ENCODE measurements around the gene ZNF30. TPM values are rescaled to one million over a fixed set of nuclear protein-coding genes. Genes with fewer than 3 reads are reported as not detected.
"Not testable (repeated sequence)": the region's sequence is repeated elsewhere in the genome, so short reads cannot be mapped to it uniquely, and the experiment has no call there.

ZNF30 gene
- total RNA-seq, 1 experiment from 2014 or later: 5.2 TPM

DNA sequence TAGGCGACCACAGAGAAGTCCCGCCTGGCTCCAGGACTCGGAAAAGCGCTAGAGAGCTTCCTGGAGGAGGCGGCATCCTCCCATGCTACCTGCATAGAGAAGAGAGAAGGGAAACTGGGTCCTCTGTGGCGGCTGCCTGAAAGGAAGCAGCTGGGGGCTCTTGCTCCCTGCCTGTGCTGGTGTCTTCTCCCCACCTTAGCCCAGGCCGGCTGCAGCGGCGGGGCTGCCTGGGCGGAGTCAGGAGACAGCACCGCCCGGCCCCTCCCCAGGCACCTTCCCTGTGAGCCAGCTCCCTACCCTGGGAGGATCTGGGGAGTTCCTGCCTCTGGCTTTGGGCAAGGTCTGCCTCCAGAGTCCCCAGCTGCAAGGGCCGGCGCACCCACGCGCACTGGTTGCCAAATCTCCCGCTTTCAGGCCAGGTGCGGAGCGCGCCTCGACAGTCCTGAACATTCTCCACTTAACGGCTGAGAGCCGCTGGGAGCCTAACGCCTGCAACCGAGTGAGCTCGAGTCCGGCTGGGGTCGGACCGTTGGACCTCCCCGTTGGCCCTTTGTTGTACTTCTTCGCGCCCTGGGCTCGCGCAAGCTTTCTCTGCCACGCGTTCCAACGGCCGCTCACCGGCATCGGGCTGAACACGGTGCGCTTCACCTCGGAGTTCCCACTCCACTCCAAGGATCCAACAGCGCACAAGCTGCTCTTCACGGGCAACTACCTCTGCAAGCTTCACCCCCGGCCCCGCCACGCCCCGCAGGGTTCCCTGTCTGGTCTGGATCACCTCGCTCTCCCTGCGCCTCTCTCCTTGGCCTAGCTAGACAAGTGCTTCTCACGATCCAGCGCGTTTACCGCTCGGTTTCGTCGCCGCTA is 21.8 kb upstream of the ZNF30 start:
- Histone ChIP-seq H3K27ac (ENCODE audit: low read depth, low read length, poor library complexity, severe bottlenecking) (no peak overlapping the region), H3K36me3 (ENCODE audit: insufficient read depth, low read length, poor library complexity, severe bottlenecking) (no peaks in the 10 kb centered on the region), H3K9me3 (ENCODE audit: low read depth, low read length, poor library complexity, severe bottlenecking) (no peaks in the 10 kb centered on the region), H3K4me3 (ENCODE audit: low read depth, low read length, poor library complexity, severe bottlenecking) (no peak overlapping the region), H3K4me1 (ENCODE audit: insufficient read depth, low read length, poor library complexity, severe bottlenecking) (no peaks in the 10 kb centered on the region), H3K27me3 (replicated peaks; ENCODE audit: insufficient read depth, low read depth, low read length, poor library complexity) (peaks cover 57% of the 10 kb centered on the region)
- ChIA-PET CTCF (no interaction called here), POLR2A (ENCODE audit: low non-redundant PET) (no interaction called here)
- intact Hi-C loops (cut with micrococcal nuclease; ENCODE audit: unreplicated experiment): no loop called here
- no peak for DNase-seq (ENCODE audit: low spot score)
- no TSS peak for BruUV-seq (replicated peaks)
- TF ChIP-seq EZH2 (IDR thresholded peaks at IDR 0.05; ENCODE audit: borderline replicate concordance, low read depth, low read length, poor library complexity, severe bottlenecking): peak; percentile 54
- TF ChIP-seq, protein P1, sequence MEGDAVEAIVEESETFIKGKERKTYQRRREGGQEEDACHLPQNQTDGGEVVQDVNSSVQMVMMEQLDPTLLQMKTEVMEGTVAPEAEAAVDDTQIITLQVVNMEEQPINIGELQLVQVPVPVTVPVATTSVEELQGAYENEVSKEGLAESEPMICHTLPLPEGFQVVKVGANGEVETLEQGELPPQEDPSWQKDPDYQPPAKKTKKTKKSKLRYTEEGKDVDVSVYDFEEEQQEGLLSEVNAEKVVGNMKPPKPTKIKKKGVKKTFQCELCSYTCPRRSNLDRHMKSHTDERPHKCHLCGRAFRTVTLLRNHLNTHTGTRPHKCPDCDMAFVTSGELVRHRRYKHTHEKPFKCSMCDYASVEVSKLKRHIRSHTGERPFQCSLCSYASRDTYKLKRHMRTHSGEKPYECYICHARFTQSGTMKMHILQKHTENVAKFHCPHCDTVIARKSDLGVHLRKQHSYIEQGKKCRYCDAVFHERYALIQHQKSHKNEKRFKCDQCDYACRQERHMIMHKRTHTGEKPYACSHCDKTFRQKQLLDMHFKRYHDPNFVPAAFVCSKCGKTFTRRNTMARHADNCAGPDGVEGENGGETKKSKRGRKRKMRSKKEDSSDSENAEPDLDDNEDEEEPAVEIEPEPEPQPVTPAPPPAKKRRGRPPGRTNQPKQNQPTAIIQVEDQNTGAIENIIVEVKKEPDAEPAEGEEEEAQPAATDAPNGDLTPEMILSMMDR (conservative IDR thresholded peaks at IDR 0.05; ENCODE audit: low read depth, low read length): no peak

DNA sequence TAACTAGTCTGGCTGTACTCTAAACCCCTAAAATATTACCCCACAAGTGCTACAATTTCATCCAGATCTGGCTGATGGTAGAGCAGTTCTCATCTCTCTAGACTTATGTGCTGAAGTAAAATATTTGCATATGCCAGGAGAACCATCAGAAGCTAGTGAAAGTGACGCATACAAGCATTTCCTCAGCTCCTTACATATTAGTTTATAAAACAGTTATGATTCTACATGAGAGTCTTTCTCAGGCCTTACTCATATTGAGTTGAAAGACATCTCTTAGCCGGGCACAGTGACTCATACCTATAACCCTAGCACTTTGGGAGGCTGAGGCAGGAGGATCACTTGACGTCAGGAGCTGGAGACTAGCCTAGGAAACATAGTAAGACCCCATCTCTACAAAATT is 15.9 kb upstream of the ZNF30 start:
- BruUV-seq (replicated peaks): no TSS peak
- H3K27ac ChIP-seq (ENCODE audit: low read depth, low read length, poor library complexity, severe bottlenecking): no peak overlapping the region

DNA sequence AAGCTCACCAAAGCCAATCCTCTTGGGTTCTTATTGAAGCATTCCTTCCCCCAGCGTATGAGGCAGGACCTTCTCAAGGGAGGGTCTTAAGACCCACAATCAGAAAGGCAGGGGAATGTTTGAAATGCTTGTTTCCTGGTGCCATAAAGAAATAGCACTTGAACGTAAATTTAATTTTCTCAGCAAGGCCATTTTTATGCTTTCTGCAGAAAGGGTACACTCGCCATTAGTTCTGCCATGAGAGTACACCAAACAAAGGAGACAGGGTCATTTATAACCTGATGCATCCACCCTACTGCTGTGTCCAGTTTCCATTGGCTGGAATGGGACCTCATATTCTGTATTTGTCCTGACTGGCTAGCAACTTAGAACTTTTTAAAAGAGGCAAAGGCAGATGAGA is 9.6 kb upstream of the ZNF30 start:
- BruUV-seq (replicated peaks); H3K4me3 ChIP-seq (ENCODE audit: low read depth, low read length, poor library complexity, severe bottlenecking); H3K27me3 ChIP-seq (replicated peaks; ENCODE audit: insufficient read depth, low read depth, low read length, poor library complexity); H3K27ac ChIP-seq (ENCODE audit: low read depth, low read length, poor library complexity, severe bottlenecking); intact Hi-C loops (cut with micrococcal nuclease; ENCODE audit: unreplicated experiment); CTCF ChIA-PET; H3K9me3 ChIP-seq (ENCODE audit: low read depth, low read length, poor library complexity, severe bottlenecking); DNase-seq (ENCODE audit: low spot score); POLR2A ChIA-PET (ENCODE audit: low non-redundant PET); H3K36me3 ChIP-seq (ENCODE audit: insufficient read depth, low read length, poor library complexity, severe bottlenecking); H3K4me1 ChIP-seq (ENCODE audit: insufficient read depth, low read length, poor library complexity, severe bottlenecking): not testable (repeated sequence)

More for the DNA sequence above, 15.9 kb upstream of the ZNF30 start:
- peaks cover 9% of the 10 kb centered on the region for H3K27me3 ChIP-seq (replicated peaks; ENCODE audit: insufficient read depth, low read depth, low read length, poor library complexity)
- H3K9me3 ChIP-seq (ENCODE audit: low read depth, low read length, poor library complexity, severe bottlenecking): no peaks in the 10 kb centered on the region
- POLR2A ChIA-PET (ENCODE audit: low non-redundant PET): no interaction called here
- H3K4me3 ChIP-seq (ENCODE audit: low read depth, low read length, poor library complexity, severe bottlenecking): no peak overlapping the region
- CTCF ChIA-PET: no interaction called here
- H3K36me3 ChIP-seq (ENCODE audit: insufficient read depth, low read length, poor library complexity, severe bottlenecking): no peaks in the 10 kb centered on the region
- intact Hi-C loops (cut with micrococcal nuclease; ENCODE audit: unreplicated experiment): no loop called here
- H3K4me1 ChIP-seq (ENCODE audit: insufficient read depth, low read length, poor library complexity, severe bottlenecking): no peaks in the 10 kb centered on the region
- TF ChIP-seq EZH2 (IDR thresholded peaks at IDR 0.05; ENCODE audit: borderline replicate concordance, low read depth, low read length, poor library complexity, severe bottlenecking): no peak
- TF ChIP-seq, protein P1 (conservative IDR thresholded peaks at IDR 0.05; ENCODE audit: low read depth, low read length): no peak
- no peak for DNase-seq (ENCODE audit: low spot score)

DNA sequence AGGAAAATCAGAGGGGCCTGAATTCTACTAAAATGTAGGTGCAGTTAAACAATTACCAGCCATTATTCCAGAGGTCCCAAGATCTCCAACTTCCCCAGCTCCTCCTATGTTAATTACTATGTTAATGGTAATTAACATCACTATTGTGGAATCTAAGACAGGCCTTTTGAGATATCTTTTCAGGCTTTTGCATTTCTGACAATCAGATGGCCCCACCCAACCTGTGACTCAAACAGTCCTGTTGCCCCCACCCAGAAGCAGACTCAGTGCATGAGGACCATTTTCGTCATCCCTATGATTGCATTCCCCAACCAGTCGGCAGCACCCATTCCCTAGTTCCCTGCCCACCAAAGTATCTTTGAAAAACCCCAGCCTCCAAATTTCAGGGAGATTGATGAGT is 8.5 kb upstream of the ZNF30 start:
- H3K27me3 ChIP-seq (replicated peaks; ENCODE audit: insufficient read depth, low read depth, low read length, poor library complexity): no peaks in the 10 kb centered on the region
- POLR2A ChIA-PET (ENCODE audit: low non-redundant PET): no interaction called here
- BruUV-seq (replicated peaks): no TSS peak
- no peak for DNase-seq (ENCODE audit: low spot score)
- intact Hi-C loops (cut with micrococcal nuclease; ENCODE audit: unreplicated experiment): no loop called here
- H3K4me3 ChIP-seq (ENCODE audit: low read depth, low read length, poor library complexity, severe bottlenecking): no peak overlapping the region
- no peak overlapping the region for H3K27ac ChIP-seq (ENCODE audit: low read depth, low read length, poor library complexity, severe bottlenecking)
- H3K36me3 ChIP-seq (ENCODE audit: insufficient read depth, low read length, poor library complexity, severe bottlenecking): no peaks in the 10 kb centered on the region
- H3K9me3 ChIP-seq (ENCODE audit: low read depth, low read length, poor library complexity, severe bottlenecking): peaks cover 5% of the 10 kb centered on the region
- no peaks in the 10 kb centered on the region for H3K4me1 ChIP-seq (ENCODE audit: insufficient read depth, low read length, poor library complexity, severe bottlenecking)
- CTCF ChIA-PET: no interaction called here
- TF ChIP-seq EZH2 (IDR thresholded peaks at IDR 0.05; ENCODE audit: borderline replicate concordance, low read depth, low read length, poor library complexity, severe bottlenecking): no peak
- TF ChIP-seq, protein P1 (conservative IDR thresholded peaks at IDR 0.05; ENCODE audit: low read depth, low read length): no peak

DNA sequence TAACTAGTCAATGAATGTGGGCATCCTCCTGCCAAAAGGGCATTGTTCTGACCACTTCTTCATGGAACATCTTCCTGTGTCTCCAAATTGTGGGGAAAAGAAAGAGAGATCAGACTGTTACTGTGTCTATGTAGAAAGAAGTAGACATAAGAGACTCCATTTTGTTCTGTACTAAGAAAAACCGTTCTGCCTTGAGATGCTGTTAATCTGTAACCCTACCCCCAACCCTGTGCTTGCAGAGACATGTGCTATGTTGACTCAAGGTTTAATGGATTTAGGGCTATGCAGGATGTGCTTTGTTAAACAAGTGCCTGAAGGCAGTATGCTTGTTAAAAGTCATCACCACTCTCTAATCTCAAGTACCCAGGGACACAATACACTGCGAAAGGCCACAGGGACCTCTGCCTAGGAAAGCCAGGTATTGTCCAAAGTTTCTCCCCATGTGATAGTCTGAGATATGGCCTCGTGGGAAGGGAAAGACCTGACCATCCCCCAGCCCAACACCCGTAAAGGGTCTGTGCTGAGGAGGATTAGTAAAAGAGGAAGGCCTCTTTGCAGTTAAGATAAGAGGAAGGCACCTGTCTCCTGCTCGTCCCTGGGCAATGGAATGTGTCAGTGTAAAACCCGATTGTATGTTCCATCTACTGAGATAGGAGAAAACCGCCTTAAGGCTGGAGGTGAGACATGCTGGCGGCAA is 6.5 kb upstream of the ZNF30 start:
- H3K36me3 ChIP-seq (ENCODE audit: insufficient read depth, low read length, poor library complexity, severe bottlenecking); H3K4me1 ChIP-seq (ENCODE audit: insufficient read depth, low read length, poor library complexity, severe bottlenecking); H3K27ac ChIP-seq (ENCODE audit: low read depth, low read length, poor library complexity, severe bottlenecking); H3K4me3 ChIP-seq (ENCODE audit: low read depth, low read length, poor library complexity, severe bottlenecking); BruUV-seq (replicated peaks); DNase-seq (ENCODE audit: low spot score); H3K27me3 ChIP-seq (replicated peaks; ENCODE audit: insufficient read depth, low read depth, low read length, poor library complexity); POLR2A ChIA-PET (ENCODE audit: low non-redundant PET); intact Hi-C loops (cut with micrococcal nuclease; ENCODE audit: unreplicated experiment); CTCF ChIA-PET; H3K9me3 ChIP-seq (ENCODE audit: low read depth, low read length, poor library complexity, severe bottlenecking): not testable (repeated sequence)
